Right ventricle myocardium inferior (tissue), 1 donor: Measurements from ENCODE around the gene NEB. TPM values are rescaled to one million over a fixed set of nuclear protein-coding genes. Genes with fewer than 3 reads are reported as not detected.

ENCODE experiments used
- ATAC-seq: fragments of 200-7000 bp; cut with Tn5 transposase; one replicate; pipeline ENCODE4 v1.9.1; 2020; ENCODE audit warnings: mild to moderate bottlenecking, moderate library complexity
- DNase-seq: peaks from one replicate; pipeline ENCODE4 v3.0.0; 2021; ENCODE audit errors: missing footprints
- intact Hi-C: fragments of 100-400 bp; cut with DNase I; formaldehyde crosslinking; loops from one replicate; pipeline ENCODE4 v1.11.0; 2022
- total RNA-seq: library from RNA; stranded (reverse); fragmentation: NEBNext Ultra II Directional; extraction: Animal tissue kit (Norgen Biotek cat#: 25700); gene quantifications from one replicate; pipeline ENCODE4 v1.2.1, GENCODE V29; 2021
- donor health status: DM: no; HTN: yes; CAD: no; lungs with severe emphysema.

The NEB gene
- total RNA-seq, 1 donor from 2014 or later, result 0.87 TPM

- no peak for ATAC-seq
- DNase-seq, result no peak
- intact Hi-C loops, result no loop called here
Measured at GRCh38 chr2:151551556-151551955, 182.7 kb downstream of the NEB start.

DNA sequence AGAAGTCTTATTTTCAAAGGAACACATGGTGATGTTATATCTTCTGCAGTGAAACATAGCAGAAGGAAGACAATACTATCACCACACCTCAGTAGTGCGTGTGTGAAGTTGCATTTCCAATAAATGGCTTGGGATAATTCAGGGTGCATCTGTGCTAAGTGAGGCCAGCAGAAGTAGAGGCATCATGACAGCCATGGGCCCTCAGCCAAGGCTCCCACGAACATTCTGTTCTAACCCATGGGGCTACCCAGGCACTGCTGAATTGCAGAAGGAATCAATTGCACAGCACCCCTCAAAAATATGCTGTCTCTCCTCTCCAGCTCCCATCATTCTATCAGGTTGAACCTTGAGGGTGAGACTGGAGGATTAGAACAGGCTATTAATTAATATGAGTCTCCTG lies 185.1 kb downstream of the NEB start:
- intact Hi-C loops, result no loop called here
- ATAC-seq (no peak), DNase-seq (no peak)

GRCh38 chr2:151544449-151544848 lies 189.8 kb downstream of the NEB start:
- ATAC-seq (no peak), DNase-seq (no peak)
- intact Hi-C loops, result no loop called here

DNA sequence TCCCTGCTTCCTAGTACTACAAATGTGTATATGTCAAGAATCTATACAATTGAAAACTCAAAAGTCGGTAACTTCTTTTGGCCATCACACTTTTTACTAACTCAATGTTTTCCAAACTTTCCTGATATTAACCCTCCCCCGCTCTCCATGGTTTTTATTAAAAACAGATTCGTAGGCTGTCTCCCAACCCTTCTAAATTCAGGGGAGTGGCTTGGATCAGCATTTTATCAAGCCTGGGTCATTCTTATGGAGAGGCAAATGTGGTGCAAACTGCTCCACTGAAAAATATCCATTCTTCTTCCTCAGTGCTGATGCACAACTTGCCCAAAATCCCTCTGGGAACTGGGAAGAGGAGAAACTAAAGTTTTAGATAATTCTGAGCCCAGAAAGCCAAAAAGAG lies 190.4 kb downstream of the NEB start:
- intact Hi-C loops, result no loop called here
- ATAC-seq, result no peak
- no peak for DNase-seq

GRCh38 chr2:151534001-151534400 lies 200.3 kb downstream of the NEB start:
- ATAC-seq, result no peak
- intact Hi-C loops, result no loop called here
- DNase-seq, result no peak

DNA sequence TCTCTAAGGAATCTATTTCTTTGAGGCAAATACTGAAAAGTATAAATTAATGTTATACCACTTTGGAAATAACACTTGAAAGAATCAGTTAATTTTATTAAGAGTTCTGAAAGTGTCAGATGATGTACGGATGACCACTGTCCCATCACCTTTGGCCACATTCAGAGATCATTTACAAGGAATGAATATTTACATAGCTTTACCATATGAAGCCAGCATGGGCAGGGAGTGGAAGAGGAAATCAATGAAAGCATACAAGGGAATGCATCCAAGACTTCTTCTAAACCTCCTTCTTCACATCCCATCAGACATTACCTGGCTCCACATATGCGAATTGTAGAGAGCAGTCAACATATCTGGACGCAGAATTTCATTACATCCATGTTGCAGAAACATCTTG lies 201.1 kb downstream of the NEB start:
- ATAC-seq (no peak), DNase-seq (no peak)
- intact Hi-C loops, result no loop called here

DNA sequence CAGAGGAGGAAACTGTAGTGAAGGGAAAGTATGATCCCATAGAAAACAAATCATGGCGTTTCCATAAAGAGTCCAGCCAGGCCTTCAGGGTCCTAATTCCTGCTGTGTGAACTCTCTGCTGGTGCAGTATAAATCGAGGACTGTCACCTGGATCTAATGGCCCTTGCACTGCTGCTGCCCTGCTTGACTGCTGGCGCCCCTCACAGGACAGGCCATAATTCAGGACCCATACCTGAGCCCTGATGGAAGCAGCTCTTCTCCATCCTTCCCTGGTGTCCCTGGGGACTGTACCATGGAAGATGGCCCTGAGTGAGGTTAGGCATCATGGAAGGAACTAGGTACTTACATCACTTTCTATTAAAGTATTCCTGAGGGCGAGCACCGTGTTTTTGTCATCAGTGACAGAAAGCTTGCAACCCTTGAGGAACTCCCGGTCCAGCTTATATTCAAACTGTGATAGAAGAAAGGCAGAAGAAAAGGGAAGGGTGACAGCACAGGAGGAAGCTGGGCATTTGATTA lies 207.6 kb downstream of the NEB start:
- DNase-seq, result no peak
- no peak for ATAC-seq
- intact Hi-C loops, result no loop called here

DNA sequence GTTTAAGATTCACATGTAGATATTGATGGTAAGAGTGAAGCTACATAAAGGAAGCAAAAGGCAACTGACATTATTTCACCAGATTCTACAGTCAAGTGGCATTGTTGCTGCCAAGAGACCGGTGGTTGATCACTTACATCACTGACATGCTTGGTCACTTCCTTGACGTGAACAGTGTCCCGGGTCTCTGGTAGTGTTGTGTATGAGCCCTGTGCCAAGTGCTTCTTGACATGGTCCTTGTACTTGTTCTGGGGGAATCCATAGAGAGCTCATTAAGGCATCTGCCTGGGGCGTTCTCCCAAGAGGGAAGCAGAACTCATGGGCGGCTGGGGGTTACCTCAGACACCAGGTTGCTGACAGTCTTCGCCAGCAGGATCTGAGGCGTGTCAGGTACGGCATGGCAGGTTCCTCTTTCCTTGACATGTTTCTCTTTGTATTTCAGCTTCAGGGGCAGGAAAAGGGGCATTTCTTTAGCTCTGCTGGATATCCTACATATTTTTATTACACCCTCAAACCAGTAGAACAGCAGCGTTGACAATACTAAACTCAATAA lies 208.4 kb downstream of the NEB start:
- intact Hi-C loops, result no loop called here
- peak; percentile 64 for DNase-seq
- no peak for ATAC-seq

GRCh38 chr2:151523850-151524249 lies 210.4 kb downstream of the NEB start:
- intact Hi-C loops, result no loop called here
- no peak for ATAC-seq

GRCh38 chr2:151522556-151522955 lies 211.7 kb downstream of the NEB start:
- ATAC-seq (no peak), DNase-seq (no peak)
- intact Hi-C loops, result no loop called here

More at GRCh38 chr2:151523850-151524249, 210.4 kb downstream of the NEB start:
- no peak for DNase-seq

GRCh38 chr2:151520976-151521375 lies 213.3 kb downstream of the NEB start:
- ATAC-seq, result no peak
- intact Hi-C loops, result no loop called here
- no peak for DNase-seq

- no peak for ATAC-seq
- no peak for DNase-seq
- intact Hi-C loops, result no loop called here
Measured at GRCh38 chr2:151518802-151519201, 215.5 kb downstream of the NEB start.

GRCh38 chr2:151508519-151508918 lies 225.8 kb downstream of the NEB start:
- ATAC-seq (no peak), DNase-seq (no peak)
- intact Hi-C loops, result no loop called here

GRCh38 chr2:151506170-151506569 lies 228.1 kb downstream of the NEB start:
- DNase-seq (no peak), ATAC-seq (no peak)
- intact Hi-C loops, result no loop called here

- no peak for DNase-seq
- ATAC-seq, result no peak
- intact Hi-C loops, result no loop called here
Measured at GRCh38 chr2:151498178-151498577, 236.1 kb downstream of the NEB start.

DNA sequence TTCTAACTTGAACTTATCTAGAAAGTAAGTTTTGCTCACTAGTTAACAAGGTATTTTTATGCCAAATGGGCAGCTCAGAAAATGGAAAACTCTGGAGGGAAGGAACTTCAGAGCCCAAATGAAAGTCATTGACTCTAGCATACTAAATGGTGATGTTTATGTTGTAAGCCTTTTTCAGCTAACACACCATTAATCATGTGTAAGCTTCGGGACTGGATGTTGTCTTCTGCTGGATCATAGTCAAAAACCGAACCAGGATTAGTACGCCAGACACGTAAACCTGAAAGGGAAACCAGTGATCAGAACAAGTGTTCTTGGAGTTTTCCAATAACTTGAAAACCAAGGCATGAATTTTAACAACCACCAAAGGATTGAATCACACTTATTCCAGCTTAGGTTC lies 242.8 kb downstream of the NEB start:
- intact Hi-C loops, result no loop called here
- ATAC-seq, result no peak
- DNase-seq, result no peak

GRCh38 chr2:151490276-151490675 lies 244.0 kb downstream of the NEB start:
- no peak for ATAC-seq
- DNase-seq, result no peak
- intact Hi-C loops, result no loop called here

DNA sequence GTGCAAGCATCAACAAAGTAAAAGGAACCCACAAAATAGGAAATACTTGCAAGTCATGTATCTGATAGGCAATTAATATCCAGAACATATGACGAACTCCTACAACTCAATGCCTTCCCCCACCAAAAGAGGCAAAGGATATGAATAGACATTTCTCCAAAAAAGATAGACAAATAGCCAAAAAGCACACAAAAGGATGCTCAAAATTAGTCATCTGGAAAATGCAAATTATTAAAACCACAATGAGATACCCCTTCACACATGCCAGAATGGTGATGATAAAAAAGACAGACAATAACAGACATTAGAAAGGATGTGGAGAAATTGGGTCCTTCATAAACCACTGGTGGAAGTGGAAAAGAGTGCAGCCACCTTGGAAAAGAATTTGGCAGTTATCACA lies 248.2 kb downstream of the NEB start:
- intact Hi-C loops, result no loop called here
- no peak for ATAC-seq

DNA sequence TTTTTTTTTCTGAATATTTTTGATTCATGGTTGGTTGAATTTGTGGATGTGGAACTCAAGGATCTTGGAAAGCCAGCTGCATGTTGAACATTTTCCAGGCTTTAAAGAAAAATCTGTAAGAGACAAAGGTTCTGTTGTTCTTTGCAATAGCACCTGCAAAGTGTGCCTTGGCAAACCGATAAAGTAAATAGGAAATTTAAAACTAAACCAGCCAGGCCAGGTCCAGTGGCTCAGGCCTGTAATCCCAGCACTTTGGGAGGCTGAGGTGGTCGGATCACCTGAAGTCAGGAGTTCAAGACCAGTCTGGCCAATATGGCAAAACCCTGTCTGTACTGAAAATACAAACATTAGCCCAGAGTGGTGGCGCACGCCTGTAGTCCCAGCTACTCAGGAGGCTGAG lies 250.2 kb downstream of the NEB start:
- DNase-seq (no peak), ATAC-seq (no peak)
- intact Hi-C loops, result no loop called here

More for the DNA sequence above, 248.2 kb downstream of the NEB start:
- DNase-seq, result no peak

GRCh38 chr2:151483546-151483945 lies 250.7 kb downstream of the NEB start:
- ATAC-seq, result no peak
- intact Hi-C loops, result no loop called here
- DNase-seq, result no peak

GRCh38 chr2:151482171-151482725 lies 252.0 kb downstream of the NEB start:
- no peak for DNase-seq
- ATAC-seq, result no peak
- intact Hi-C loops, result no loop called here
